ENCODE measurements around the gene SESTD1. TPM values are rescaled to one million over a fixed set of nuclear protein-coding genes. Genes with fewer than 3 reads are reported as not detected.

The SESTD1 gene
- total RNA-seq, 1 experiment from 2014 or later: 26.9 TPM

- Histone ChIP-seq H3K4me1 (ENCODE audit: insufficient read depth, low read length, poor library complexity, severe bottlenecking) (peaks cover 18% of the 10 kb centered on the region), H3K9me3 (ENCODE audit: low read depth, low read length, poor library complexity, severe bottlenecking) (no peaks in the 10 kb centered on the region), H3K4me3 (ENCODE audit: low read depth, low read length, poor library complexity, severe bottlenecking) (no peak overlapping the region), H3K27ac (ENCODE audit: low read depth, low read length, poor library complexity, severe bottlenecking) (no peak overlapping the region), H3K36me3 (ENCODE audit: insufficient read depth, low read length, poor library complexity, severe bottlenecking) (no peaks in the 10 kb centered on the region), H3K27me3 (replicated peaks; ENCODE audit: insufficient read depth, low read depth, low read length, poor library complexity) (no peaks in the 10 kb centered on the region)
- TF ChIP-seq, protein P1, sequence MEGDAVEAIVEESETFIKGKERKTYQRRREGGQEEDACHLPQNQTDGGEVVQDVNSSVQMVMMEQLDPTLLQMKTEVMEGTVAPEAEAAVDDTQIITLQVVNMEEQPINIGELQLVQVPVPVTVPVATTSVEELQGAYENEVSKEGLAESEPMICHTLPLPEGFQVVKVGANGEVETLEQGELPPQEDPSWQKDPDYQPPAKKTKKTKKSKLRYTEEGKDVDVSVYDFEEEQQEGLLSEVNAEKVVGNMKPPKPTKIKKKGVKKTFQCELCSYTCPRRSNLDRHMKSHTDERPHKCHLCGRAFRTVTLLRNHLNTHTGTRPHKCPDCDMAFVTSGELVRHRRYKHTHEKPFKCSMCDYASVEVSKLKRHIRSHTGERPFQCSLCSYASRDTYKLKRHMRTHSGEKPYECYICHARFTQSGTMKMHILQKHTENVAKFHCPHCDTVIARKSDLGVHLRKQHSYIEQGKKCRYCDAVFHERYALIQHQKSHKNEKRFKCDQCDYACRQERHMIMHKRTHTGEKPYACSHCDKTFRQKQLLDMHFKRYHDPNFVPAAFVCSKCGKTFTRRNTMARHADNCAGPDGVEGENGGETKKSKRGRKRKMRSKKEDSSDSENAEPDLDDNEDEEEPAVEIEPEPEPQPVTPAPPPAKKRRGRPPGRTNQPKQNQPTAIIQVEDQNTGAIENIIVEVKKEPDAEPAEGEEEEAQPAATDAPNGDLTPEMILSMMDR (conservative IDR thresholded peaks at IDR 0.05; ENCODE audit: low read depth, low read length): no peak
- no peak for TF ChIP-seq EZH2 (IDR thresholded peaks at IDR 0.05; ENCODE audit: borderline replicate concordance, low read depth, low read length, poor library complexity, severe bottlenecking)
- CTCF ChIA-PET: no interaction called here
- peak; percentile 84 for DNase-seq (ENCODE audit: low spot score)
- POLR2A ChIA-PET (ENCODE audit: low non-redundant PET): no interaction called here
- intact Hi-C loops (cut with micrococcal nuclease; ENCODE audit: unreplicated experiment): no loop called here
- no TSS peak for BruUV-seq (replicated peaks)
Measured at GRCh38 chr2:179226961-179227259, 37.7 kb downstream of the SESTD1 start.

DNA sequence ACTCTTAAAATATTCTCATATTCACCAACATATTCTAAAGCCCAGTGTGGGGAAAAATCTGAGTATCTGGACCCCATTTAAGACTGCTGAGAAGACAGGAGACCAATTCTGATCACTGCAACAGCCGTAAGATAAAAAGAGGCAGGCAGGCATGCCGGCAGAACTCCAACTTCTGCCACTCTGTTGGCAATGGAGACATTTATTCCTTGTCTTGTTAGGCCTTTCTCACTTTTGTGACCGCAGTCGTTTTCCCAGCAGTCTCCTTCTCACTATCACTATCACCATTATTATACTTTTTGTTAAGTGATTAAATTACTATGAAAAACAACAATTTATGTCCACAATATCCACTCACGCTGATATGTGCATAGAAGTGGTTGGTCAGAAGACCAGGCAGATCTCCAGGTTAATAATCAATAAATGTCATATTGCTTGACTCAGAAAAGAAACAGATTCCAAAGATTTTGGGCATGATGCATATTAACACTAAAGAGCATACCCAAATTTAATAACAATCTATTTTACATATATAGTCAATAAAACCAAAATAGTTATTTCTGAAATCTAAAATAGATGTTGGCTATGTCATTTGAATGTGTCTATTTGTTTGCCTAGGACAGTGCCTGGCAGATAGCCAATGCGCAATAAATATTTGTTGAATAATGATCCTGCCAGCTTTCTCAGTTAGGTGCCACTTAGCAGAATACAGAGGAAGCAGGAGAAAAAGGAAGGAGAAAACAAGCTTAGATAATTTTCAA lies 38.2 kb downstream of the SESTD1 start:
- CTCF ChIA-PET: no interaction called here

DNA sequence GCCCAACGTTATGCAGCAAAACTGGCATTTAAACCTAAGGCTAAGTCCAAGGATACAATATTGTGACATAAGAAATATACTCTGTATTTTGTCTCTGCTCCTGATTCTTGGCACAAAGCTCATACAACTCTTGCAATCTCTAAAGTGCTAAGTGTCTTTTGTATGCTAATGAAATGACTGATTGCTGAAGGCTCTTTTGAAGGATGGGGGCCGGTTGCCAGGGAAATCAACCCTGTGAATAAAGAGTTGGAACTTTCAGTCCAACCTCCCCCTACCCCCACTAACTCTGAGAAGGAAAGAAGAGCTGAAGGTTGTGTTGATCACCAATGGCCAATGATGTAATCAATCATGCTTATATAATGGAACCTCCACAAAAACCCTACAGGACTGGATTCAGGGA lies 40.3 kb downstream of the SESTD1 start:
- CTCF ChIA-PET: no interaction called here
- intact Hi-C loops (cut with micrococcal nuclease; ENCODE audit: unreplicated experiment): no loop called here

More for the DNA sequence above, 38.2 kb downstream of the SESTD1 start:
- BruUV-seq (replicated peaks): no TSS peak
- intact Hi-C loops (cut with micrococcal nuclease; ENCODE audit: unreplicated experiment): no loop called here
- no peaks in the 10 kb centered on the region for H3K27me3 ChIP-seq (replicated peaks; ENCODE audit: insufficient read depth, low read depth, low read length, poor library complexity)
- no peak overlapping the region for H3K4me3 ChIP-seq (ENCODE audit: low read depth, low read length, poor library complexity, severe bottlenecking)
- TF ChIP-seq, protein P1 (conservative IDR thresholded peaks at IDR 0.05; ENCODE audit: low read depth, low read length): no peak
- no peak for TF ChIP-seq EZH2 (IDR thresholded peaks at IDR 0.05; ENCODE audit: borderline replicate concordance, low read depth, low read length, poor library complexity, severe bottlenecking)
- H3K27ac ChIP-seq (ENCODE audit: low read depth, low read length, poor library complexity, severe bottlenecking): no peak overlapping the region
- H3K9me3 ChIP-seq (ENCODE audit: low read depth, low read length, poor library complexity, severe bottlenecking): no peaks in the 10 kb centered on the region
- DNase-seq (ENCODE audit: low spot score): no peak
- H3K4me1 ChIP-seq (ENCODE audit: insufficient read depth, low read length, poor library complexity, severe bottlenecking): peaks cover 18% of the 10 kb centered on the region
- no peaks in the 10 kb centered on the region for H3K36me3 ChIP-seq (ENCODE audit: insufficient read depth, low read length, poor library complexity, severe bottlenecking)
- POLR2A ChIA-PET (ENCODE audit: low non-redundant PET): no interaction called here

More for the DNA sequence above, 40.3 kb downstream of the SESTD1 start:
- BruUV-seq (replicated peaks): no TSS peak
- H3K36me3 ChIP-seq (ENCODE audit: insufficient read depth, low read length, poor library complexity, severe bottlenecking): no peaks in the 10 kb centered on the region
- H3K4me1 ChIP-seq (ENCODE audit: insufficient read depth, low read length, poor library complexity, severe bottlenecking): peaks cover 18% of the 10 kb centered on the region
- TF ChIP-seq EZH2 (IDR thresholded peaks at IDR 0.05; ENCODE audit: borderline replicate concordance, low read depth, low read length, poor library complexity, severe bottlenecking): no peak
- TF ChIP-seq, protein P1 (conservative IDR thresholded peaks at IDR 0.05; ENCODE audit: low read depth, low read length): no peak
- no peak overlapping the region for H3K4me3 ChIP-seq (ENCODE audit: low read depth, low read length, poor library complexity, severe bottlenecking)
- POLR2A ChIA-PET (ENCODE audit: low non-redundant PET): no interaction called here
- no peaks in the 10 kb centered on the region for H3K27me3 ChIP-seq (replicated peaks; ENCODE audit: insufficient read depth, low read depth, low read length, poor library complexity)
- H3K27ac ChIP-seq (ENCODE audit: low read depth, low read length, poor library complexity, severe bottlenecking): no peak overlapping the region
- no peak for DNase-seq (ENCODE audit: low spot score)
- H3K9me3 ChIP-seq (ENCODE audit: low read depth, low read length, poor library complexity, severe bottlenecking): no peaks in the 10 kb centered on the region

All from A673 (cell line).